ENCODE data around the gene HOMER2. TPM values are rescaled to one million over a fixed set of nuclear protein-coding genes. Genes with fewer than 3 reads are reported as not detected.

HOMER2 gene
- total RNA-seq, 1 experiment from 2014 or later, result 14.2 TPM

- no peak overlapping the region for H2BK12ac ChIP-seq (ENCODE audit: insufficient read length, low read depth, low read length)
- H3K18ac ChIP-seq (ENCODE audit: insufficient read length, low read depth, low read length), result no peak overlapping the region
- H3T11ph ChIP-seq (ENCODE audit: low read length), result no peak overlapping the region
- no peak overlapping the region for H3K9ac ChIP-seq (ENCODE audit: extremely low read depth, insufficient read length, low read length)
- Mint-ChIP-seq H3K27ac (no peak overlapping the region), H3K4me3 (no peak overlapping the region), H3K9me3 (no peaks in the 10 kb centered on the region), H3K4me1 (peaks cover 0 to 6% of the 10 kb centered on the region in 2 experiments; a peak in 1 of 4 replicates), H3K36me3 (ENCODE audit: insufficient read depth in 1 of 3, low read depth in 3 of 3) (peaks cover 4 to 15% (median 4%) of the 10 kb centered on the region in 3 experiments; a peak in 4 of 7 replicates), H3K27me3 (ENCODE audit: low read depth) (no peaks in the 10 kb centered on the region)
- H3K79me2 ChIP-seq (ENCODE audit: insufficient read depth, low read length), result no peaks in the 10 kb centered on the region
- no peak overlapping the region for H2AFZ ChIP-seq (ENCODE audit: low read length)
- no peaks in the 10 kb centered on the region for H3K9me3 ChIP-seq (ENCODE audit: control insufficient read depth, low read depth, low read length)
- no peaks in the 10 kb centered on the region for H3K27me3 ChIP-seq (ENCODE audit: insufficient read depth, low read length)
- no peaks in the 10 kb centered on the region for H3K79me1 ChIP-seq (ENCODE audit: insufficient read depth, low read depth, low read length, poor library complexity, severe bottlenecking)
- no peak overlapping the region for H3K4me2 ChIP-seq (ENCODE audit: insufficient read depth, insufficient read length, low read length)
- no CpG with 5 or more reads among the region's 4 CpGs for WGBS (ENCODE audit: extremely low coverage, insufficient read length, low lambda C conversion rate)
- no peak for TF ChIP-seq CTCF (conservative IDR thresholded peaks at IDR 0.05)
- H4K8ac ChIP-seq (replicated peaks; ENCODE audit: insufficient read length, low read depth, low read length), result no peak overlapping the region
- H2BK20ac ChIP-seq (ENCODE audit: low read depth, low read length, poor library complexity, severe bottlenecking), result no peak overlapping the region
- H3K56ac ChIP-seq (ENCODE audit: insufficient read length, low read depth, low read length), result no peak overlapping the region
- no peak overlapping the region for H2BK15ac ChIP-seq (ENCODE audit: low read depth, low read length)
- no peak overlapping the region for H2BK5ac ChIP-seq (ENCODE audit: insufficient read length, low read length)
- H3K27ac ChIP-seq (ENCODE audit: insufficient read length, low read depth, low read length), result no peak overlapping the region
- H3K23ac ChIP-seq (ENCODE audit: insufficient read length, low read depth, low read length), result no peak overlapping the region
- no peaks in the 10 kb centered on the region for H3K23me2 ChIP-seq (ENCODE audit: insufficient read length, low read depth, low read length, poor library complexity, severe bottlenecking)
- H4K91ac ChIP-seq (ENCODE audit: insufficient read length, low read depth, low read length), result no peak overlapping the region
- DNase-seq, result no peak
- H3K4me1 ChIP-seq (ENCODE audit: insufficient read depth, low read length), result no peaks in the 10 kb centered on the region
- H4K20me1 ChIP-seq (ENCODE audit: control insufficient read depth, insufficient read depth, insufficient read length), result no peaks in the 10 kb centered on the region
- no peak overlapping the region for H2AK5ac ChIP-seq (ENCODE audit: insufficient read length, low read length)
- no peak overlapping the region for H3K4ac ChIP-seq (ENCODE audit: low read depth, low read length)
- H4K5ac ChIP-seq (ENCODE audit: insufficient read length, low read depth, low read length), result no peak overlapping the region
- H3K14ac ChIP-seq (ENCODE audit: insufficient read depth, low read length), result no peak overlapping the region
- H2BK120ac ChIP-seq (ENCODE audit: low read depth, low read length, poor library complexity, severe bottlenecking), result no peak overlapping the region
Observed at GRCh38 chr15:82840166-82840565, 112.4 kb downstream of the HOMER2 start.

Data from H9 (cell line).